Measurements from ENCODE around the gene METTL21C.

The METTL21C gene

DNA sequence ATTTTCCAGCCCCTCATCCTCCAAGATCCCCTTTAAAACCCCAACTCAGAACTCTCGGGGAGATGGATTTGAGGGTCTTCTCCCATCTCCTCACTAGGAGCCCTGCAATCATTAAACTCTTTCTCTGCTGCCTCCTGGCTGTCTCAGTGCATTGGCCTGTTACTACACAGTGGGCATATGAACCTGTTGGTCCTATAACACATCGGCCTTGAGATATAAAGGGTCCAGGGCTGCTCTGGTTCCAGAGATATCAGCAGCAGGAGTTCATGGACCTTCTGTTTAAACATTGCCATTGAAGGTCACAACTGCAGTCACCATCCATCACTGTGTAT, 3.8 kb upstream of the METTL21C start:
- FAIRE-seq: no peak
- DNase-seq (ENCODE audit: extremely low spot score, insufficient read length, low read depth): no peak

DNA sequence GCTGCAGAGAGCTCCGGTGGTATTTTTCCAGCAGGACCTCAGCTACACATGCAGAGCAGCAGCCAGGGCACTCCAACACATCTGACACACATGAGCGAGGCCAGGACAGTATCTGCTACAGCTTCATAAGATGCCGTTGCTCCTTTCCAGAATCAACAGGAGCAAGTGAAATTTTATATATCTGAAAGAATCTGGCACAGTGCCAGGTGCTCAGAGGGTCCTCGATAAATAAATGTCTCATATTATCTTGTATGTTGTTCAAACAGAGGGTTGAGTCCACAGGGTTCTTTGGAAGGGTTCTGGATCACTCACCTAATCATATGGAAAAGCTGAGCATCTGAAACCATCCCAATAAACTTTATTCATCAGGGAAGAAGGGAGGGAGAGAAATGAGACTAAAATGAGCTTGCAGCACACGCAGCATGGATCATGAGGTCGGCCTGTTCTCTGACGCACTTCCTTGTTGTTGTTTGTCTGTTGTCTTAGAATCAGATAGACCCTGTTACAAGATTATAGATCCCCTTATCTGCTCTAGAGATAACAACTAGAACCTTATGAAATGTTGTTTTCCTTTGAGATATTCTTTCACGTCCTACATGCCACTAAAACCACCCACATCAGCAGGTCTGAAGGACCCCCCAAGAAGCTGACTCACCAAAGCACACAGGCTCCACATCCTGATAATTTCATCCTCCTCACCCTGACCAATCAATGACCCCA, 3.2 kb upstream of the METTL21C start:
- no peak for FAIRE-seq
- no peak for DNase-seq (ENCODE audit: extremely low spot score, insufficient read length, low read depth)

DNA sequence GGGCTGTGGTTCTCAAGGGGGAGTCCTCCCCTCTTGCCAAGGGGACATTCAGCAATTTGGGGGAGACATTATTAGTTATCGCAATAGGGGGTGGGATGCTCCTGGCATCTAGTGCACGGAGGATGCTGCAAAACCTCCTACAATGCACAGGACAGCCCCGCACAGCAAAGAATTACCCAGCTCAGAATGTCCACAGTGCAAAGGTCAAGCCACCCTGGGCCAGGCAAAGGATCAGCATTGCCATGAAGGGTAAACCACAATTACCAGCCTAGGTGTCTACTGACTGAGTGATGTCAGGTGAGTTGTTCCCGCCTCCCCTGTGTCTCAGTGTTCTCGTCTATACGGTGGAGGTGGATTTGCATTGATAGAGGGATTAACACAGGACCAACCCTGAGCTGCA, 2.4 kb upstream of the METTL21C start:
- no peak for DNase-seq (ENCODE audit: extremely low spot score, insufficient read length, low read depth)
- no peak for FAIRE-seq

DNA sequence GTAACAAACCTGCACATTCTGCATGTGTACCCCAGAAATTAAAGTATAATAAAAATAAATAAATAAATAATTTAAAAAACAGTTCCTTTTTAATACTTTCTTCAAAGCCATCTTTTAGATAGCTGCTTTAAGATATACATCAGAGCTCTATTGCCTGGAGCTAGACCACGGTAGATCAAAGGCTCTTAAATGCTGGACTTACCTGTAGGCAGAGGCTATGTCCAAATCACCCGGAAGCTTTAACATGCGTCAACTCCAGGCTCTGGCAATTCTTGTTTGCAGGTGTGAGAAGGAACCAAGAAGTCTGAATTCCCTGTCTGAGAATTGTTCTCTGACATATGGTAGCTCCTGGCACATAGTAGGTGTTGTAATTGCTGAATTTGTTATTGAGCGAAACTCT, 1.6 kb upstream of the METTL21C start:
- FAIRE-seq: no peak
- no peak for DNase-seq (ENCODE audit: extremely low spot score, insufficient read length, low read depth)

DNA sequence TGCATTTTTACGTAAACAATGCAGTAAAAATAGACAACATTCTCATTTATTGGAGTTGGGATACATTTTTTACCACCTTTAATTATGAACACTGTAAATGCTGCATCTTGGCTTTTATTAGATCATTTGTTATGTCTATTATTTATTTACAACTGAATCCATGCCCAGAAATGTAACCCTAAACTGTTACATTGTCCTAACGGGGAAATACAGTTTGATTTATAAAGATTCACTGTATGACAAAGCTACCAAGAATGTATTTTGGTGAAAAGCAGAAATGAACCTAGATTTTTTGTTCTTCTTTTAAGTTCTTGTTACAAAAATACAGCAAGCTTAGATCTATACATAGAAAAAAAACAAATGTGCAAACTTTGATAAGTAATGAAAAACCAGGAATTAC, 1.1 kb downstream of the METTL21C start:
- FAIRE-seq: no peak
- no peak for DNase-seq (ENCODE audit: extremely low spot score, insufficient read length, low read depth)

DNA sequence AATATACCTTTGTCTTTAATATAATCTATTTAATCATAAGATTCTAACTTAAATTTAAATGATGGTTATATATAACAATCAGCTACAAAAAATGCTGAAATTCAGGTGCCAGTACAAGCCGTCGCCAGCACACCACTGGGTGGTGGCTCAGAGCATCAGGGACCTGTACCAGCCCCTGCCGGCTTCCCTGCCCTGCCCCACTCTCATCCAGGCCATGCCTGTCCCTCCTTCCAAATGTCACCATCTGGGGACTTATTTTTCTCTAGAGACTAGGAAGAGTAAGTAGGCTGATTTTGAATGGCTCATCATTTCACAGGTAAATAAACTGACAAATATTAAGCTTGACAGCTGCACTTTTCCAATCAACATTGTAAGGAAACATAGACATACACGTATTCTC, 1.6 kb downstream of the METTL21C start:
- no peak for DNase-seq (ENCODE audit: extremely low spot score, insufficient read length, low read depth)
- no peak for FAIRE-seq

DNA sequence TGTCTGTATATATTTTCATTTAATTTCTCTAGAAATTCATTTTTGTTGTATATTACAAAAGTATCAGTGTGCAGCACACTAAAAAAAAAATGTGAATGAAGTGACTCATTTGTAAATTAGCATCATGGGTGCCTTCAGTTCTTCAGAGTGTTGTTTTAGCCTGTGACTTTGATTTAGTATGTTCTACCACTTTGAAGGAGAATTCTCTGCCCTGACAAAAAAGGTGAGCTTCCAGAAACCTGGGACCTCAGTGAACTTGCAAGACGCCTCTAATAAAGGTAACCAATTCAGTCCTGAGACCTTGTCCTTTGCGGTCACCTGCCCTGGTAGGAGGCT, 2.4 kb downstream of the METTL21C start:
- no peak for FAIRE-seq
- no peak for DNase-seq (ENCODE audit: extremely low spot score, insufficient read length, low read depth)

DNA sequence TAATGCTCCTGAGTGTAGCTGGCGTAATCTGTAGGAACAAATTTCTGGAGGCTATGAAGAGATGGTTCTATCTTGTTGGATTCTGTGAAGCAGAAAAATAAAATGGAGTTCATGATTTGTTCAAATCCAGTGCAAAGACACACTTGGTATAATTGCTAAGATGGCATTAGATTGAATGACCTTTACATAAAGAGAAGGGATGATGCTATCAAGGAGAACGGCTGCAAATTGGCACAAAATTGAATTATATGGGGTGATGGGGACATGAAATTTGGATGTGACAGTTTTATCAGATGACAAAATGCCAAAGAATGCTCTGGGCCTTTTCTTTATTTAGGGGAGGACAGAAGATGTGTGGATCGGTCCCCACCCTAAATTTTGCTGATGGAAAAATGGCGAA, 4.0 kb downstream of the METTL21C start:
- no peak for FAIRE-seq

DNA sequence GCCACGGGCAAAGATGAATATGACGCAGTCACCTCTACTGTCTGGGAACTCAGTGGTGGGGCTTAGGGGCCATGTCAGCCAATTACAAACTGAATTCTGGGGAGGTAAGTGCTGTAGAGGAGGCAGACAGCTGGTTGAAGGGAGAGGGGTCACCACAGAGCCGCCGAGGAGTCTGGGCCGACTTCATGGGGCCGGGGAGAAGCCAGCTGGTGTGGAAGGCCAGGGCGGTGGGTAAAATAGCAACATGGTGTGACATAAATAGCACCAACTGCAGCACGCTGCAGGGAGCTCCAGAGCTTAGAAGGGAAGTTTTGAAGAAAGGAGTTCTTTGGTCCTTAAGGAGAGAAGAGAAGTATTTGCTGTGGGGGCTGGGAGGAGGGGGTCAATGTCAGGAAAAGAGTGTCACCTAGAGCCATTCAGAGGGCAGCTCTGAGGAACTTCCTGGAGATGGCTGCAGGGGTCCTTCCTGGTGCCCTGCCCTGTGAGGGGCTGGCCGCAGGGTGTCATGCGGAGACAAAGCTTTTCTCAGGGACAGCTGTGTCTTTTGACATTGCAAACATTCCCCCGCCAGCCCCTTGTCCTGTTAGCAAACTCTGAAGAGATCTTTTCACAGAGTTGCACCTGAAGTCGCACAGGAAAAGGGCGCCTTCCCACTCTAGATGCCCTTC, 6.4 kb downstream of the METTL21C start:
- DNase-seq (ENCODE audit: extremely low spot score, insufficient read length, low read depth): no peak
- no peak for FAIRE-seq

More for the DNA sequence above, 4.0 kb downstream of the METTL21C start:
- DNase-seq (ENCODE audit: extremely low spot score, insufficient read length, low read depth): no peak

DNA sequence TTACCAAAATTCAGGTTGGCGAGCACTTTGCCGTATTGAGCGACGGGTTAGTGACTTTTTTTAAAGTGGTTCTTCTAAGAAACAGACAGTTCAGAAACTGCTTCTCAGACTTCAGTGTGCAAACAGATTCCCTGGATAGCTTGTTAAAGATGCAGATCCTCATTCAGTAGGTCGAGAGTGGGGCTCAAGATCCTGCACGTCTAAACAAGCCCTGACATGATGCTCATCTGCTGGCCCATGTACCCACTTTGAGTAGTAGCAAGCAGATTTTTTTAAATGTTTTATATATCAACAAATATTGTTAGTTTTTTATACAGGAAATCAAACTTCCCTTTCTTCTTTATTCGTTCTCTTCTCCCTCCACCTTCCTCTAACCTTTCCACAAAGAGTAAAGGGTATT, 7.3 kb downstream of the METTL21C start:
- no peak for FAIRE-seq
- DNase-seq (ENCODE audit: extremely low spot score, insufficient read length, low read depth): no peak

DNA sequence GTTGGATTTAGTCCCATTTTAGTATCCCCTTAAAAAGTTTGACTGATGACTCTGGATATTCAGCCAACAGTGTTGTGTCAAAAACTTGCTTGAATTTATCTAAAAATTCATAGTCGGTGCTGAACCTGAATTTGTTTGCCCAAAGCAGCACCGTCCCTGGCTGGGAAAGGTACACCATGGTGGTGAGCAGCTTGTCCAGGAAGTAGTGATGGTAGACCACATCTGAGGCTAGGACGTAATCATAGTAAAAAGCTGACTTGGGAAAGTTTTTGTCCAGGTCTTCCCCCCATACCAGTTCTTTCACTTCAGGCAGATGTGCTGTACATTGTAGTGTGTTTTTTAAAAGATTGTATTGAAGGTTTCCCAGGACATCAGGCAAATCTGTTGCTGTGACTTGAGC, 8.8 kb downstream of the METTL21C start:
- no peak for FAIRE-seq
- DNase-seq (ENCODE audit: extremely low spot score, insufficient read length, low read depth): no peak

DNA sequence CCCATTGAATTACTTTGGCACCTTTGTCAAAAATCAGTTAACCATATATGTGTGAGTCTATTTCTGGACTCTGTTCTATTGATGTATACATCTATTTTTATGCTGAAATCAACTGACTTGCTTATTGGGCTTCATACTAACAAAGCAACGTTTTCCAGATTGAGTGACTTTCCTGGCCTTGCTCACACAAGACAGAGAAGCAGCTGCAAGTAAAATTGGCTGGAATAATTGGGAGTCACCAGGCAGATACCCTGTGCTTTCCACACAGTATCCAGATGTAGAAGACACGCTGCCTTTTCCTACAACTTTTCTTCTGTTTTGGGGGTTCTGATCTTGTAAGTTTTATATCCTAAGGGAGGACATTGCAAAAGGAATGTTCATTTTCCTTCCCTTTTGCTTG, 11.2 kb downstream of the METTL21C start:
- no peak for FAIRE-seq
- no peak for DNase-seq (ENCODE audit: extremely low spot score, insufficient read length, low read depth)

DNA sequence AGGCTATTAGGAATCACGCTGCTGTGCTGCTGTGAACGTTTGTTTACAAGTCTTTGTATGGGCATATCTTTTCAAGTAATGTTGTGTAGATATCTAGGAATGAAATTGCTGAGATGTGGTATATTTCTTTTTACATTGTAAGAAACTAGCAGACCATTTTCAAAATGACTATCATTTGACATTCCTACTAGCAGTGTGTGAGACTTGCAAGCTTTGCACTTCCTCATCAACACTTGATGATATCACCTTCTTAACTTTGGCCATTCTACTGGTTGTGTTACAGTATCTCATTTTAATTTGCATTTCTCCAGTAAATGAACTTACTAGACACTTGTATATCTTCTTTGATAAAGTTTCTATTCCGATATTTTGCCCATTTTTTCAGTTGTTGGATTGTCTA, 12.1 kb downstream of the METTL21C start:
- FAIRE-seq: no peak
- DNase-seq (ENCODE audit: extremely low spot score, insufficient read length, low read depth): no peak

DNA sequence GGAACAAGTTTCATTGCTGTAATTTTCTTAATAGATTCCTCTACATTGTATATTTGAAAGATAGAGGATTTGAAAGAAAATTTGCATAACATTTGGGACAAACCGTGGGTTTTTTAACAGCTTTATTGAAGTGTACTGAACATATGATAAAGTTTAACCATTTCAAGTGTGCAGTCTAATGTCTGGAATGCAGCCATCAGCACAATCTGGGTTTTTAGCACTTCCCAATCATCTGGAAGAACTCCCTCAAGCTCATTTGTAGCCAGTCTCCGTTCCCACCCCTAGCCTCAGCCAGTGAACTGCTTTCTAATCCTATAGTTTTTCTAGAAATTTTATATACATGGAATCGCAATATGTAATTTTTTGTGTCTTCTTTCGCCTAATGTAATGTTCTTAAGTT, 12.6 kb downstream of the METTL21C start:
- FAIRE-seq: no peak
- DNase-seq (ENCODE audit: extremely low spot score, insufficient read length, low read depth): no peak

DNA sequence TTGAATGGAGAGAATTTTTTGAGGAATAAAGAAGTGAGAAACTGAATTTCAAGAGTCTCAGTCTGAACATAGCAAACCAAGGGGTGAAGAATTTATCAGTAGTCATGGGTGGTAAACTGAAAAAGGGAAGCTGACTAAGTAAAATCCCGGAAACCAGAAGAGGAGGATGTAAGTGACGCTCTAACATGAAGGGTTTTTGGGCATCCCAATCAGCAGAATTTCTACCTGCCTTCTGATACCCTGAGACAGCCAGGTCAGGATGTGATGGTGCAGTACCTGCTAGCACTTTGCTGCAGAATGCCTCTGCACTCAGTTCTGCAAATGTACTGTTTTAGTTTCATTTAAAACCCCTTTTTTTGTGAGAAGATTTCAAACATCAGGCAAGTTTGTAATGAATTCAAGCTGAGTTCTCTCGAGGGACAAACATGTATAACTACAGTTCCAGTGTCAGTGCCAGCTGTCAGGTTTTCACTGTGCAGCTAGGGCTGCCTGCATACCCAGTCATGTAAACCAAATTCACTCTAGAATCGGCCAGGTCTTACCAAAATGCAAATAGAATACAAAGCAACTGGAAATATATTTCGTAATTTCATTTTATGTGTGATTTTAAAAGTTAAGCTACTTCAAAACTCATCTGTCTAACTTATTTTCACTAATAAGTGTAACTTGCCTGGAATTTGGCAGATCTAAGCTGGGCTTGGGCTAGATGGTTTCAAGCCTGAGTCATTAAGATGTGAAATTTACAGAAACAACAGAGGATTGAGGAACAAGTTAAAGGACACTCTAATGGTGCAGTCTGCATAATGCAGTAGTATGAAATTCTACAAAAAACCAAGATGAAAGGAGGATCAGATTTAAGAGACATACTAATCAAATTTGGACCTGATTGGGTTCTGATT, 13.8 kb downstream of the METTL21C start:
- no peak for DNase-seq (ENCODE audit: extremely low spot score, insufficient read length, low read depth)
- FAIRE-seq: peak; percentile 67

DNA sequence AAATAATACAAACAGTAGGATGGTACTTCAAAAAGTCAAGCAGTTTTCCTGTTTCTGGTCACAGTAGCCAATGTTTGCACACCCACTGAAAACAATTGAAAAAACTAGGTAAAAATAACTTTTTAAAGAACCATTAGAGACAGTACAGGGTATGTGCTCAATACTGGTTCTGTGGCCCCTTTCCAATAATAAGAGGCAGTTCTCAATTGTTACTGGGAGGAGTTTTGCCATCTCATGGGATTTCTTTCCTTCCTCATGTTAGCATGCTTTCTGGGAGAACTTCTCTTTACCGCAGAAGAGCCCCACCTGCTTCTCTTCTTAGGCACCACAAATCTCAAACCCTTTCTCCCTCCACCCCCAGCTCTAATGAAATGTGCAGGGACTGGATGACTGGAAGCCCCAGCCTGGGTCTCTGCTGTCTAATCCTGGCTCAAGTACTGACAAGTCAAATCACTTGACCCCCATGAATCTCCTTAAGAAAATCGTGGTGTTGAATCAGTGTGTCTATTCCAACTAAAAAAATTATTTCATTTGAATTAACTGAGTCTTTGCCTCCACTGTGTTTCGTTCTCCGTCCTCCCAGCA, 14.6 kb downstream of the METTL21C start:
- FAIRE-seq: no peak

DNA sequence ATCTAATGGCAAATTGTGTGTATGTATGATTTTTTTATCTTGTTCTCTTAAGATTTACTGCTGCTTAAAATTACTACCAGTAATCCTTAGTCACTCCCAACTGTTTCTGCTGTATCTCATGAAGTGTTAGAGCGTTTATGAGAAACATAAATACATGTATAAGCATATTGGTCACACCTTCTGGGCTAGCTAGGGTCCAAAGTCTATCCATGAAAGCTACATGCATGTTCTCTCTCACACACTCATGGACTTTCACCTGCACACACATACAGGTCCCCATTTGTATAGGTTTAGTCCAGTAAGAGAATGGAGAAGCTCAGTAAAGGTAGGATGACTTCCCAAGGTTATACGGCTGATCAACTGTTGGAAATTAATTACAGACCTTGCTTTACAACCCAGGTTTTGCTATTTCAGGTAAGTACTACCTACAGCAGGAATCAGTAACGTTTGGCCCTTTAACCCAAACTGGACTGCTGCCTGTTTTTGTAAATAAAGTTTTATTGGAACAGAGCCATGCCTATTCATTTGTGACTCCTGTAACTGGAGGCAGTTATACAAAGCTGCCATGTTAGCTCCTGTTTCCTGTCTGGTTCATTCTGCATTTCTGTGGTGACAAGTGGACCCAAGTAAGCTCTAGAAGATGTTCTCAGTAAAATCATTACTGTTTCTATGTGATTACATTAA, 15.3 kb downstream of the METTL21C start:
- DNase-seq (ENCODE audit: extremely low spot score, insufficient read length, low read depth) (no peak), FAIRE-seq (no peak)

More for the DNA sequence above, 14.6 kb downstream of the METTL21C start:
- no peak for DNase-seq (ENCODE audit: extremely low spot score, insufficient read length, low read depth)

DNA sequence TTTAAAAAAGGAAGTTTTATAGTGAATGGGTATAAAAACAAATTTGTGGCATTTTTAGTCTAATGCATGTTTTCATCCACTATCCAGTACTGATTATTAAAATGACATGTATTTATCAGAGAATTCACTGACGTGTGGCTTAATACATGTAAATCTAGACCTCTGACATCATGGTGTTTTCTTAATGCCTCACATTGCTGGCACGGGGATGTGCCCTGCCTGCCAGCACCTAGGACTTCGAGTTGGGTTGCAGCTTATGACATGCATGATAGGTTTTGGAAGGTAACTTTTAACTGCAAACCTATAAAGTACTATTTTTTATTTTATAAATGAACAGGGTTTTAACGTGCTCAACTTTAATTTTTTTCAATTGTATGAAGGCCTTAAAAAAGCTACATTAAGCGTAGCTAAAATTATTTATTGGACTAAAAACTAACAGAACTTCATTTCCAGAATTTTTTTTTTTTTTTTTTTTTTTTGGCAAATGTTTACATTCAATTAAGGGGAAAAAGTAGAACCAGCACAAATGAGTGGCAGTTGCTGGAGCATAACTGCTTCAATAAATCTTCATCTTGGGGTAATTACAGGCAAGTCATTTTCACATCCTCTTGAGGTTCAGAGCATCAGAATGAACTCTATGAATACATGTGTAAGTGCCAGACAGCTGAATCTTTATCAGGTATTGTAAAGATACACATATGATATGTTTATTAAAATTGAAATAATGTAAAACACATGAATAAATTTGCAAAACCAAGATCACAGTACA, 16.3 kb downstream of the METTL21C start:
- FAIRE-seq (no peak), DNase-seq (ENCODE audit: extremely low spot score, insufficient read length, low read depth) (no peak)

DNA sequence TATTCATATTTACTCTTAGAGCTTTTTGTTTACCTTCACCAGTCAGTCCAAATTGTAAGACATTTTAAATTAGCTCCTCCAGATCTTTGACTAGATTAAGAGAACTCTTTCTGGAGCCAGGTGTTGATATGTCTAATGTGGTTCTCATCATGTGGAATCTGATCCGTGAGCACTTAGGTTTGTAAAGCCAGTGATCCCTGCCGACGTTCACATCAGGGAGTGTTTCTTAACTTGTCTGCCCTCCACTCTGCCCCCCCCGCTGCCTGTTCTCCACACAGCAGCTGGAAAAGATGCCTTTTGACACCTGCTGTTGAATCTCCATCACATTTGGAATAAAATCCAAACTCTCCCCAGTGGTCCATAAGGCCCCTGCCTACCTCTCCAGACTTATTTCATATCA, 17.7 kb downstream of the METTL21C start:
- FAIRE-seq (no peak), DNase-seq (ENCODE audit: extremely low spot score, insufficient read length, low read depth) (no peak)

DNA sequence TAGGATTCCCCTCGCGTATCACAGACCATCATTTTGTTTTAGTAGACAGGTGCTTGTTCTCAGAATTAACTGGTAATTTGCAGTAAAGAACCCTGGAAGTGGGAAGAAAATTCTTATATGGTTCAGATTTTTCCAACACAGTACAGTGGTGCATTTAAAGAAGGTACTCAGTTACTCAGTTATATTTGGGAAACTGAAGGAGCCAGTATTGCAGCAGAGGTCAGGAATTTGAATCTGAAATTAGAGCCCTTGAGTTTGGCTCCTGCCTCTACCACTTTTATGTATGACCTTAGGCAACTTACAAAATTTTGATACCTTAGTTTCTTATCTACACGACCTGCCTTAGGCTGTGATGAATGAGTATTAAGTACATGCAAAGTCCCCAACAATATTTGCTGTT, 19.7 kb downstream of the METTL21C start:
- FAIRE-seq (no peak), DNase-seq (ENCODE audit: extremely low spot score, insufficient read length, low read depth) (no peak)

All from GM18507 (cell line).